ENCODE data around the gene WNT7A.

Gene WNT7A

GRCh38 chr3:13865581-13865980 is 14.3 kb downstream of the WNT7A start:
- H3K27me3 ChIP-seq (replicated peaks; ENCODE audit: control insufficient read depth, insufficient read depth, low read length): peaks cover 2% of the 10 kb centered on the region
- H3K36me3 ChIP-seq (ENCODE audit: control insufficient read depth, insufficient read depth, low read length): no peaks in the 10 kb centered on the region
- TF ChIP-seq CTCF (IDR thresholded peaks at IDR 0.05; ENCODE audit: insufficient read depth, low read length, poor library complexity, severe bottlenecking): no peak
- DNase-seq (ENCODE audit: extremely low read depth, insufficient read length): no peak
- H3K4me3 ChIP-seq (replicated peaks; ENCODE audit: low read depth, low read length): no peak overlapping the region

DNA sequence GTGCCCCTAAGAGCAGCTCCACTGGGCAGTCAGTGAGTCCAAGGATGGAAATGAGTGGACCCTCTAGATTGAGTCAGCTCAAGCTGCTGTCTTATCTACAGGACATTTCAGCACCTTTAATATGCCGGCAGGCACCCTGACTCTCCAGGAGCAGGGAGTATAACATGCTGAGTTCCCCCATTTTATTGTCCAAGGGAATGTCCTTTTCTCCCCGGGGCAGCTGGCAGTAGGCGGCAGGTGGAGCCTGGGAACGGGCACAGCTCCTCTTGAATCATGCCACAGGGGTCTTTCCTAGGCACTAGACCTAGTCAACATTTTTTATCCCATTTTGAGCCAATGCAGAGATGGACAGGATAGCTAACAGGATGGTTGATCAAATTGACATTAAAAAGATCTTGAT is 14.8 kb downstream of the WNT7A start:
- Histone ChIP-seq H3K36me3 (ENCODE audit: control insufficient read depth, insufficient read depth, low read length) (no peaks in the 10 kb centered on the region), H3K4me3 (replicated peaks; ENCODE audit: low read depth, low read length) (no peak overlapping the region), H3K27me3 (replicated peaks; ENCODE audit: control insufficient read depth, insufficient read depth, low read length) (peaks cover 2% of the 10 kb centered on the region)
- DNase-seq (ENCODE audit: extremely low read depth, insufficient read length): no peak
- TF ChIP-seq CTCF (IDR thresholded peaks at IDR 0.05; ENCODE audit: insufficient read depth, low read length, poor library complexity, severe bottlenecking): no peak

DNA sequence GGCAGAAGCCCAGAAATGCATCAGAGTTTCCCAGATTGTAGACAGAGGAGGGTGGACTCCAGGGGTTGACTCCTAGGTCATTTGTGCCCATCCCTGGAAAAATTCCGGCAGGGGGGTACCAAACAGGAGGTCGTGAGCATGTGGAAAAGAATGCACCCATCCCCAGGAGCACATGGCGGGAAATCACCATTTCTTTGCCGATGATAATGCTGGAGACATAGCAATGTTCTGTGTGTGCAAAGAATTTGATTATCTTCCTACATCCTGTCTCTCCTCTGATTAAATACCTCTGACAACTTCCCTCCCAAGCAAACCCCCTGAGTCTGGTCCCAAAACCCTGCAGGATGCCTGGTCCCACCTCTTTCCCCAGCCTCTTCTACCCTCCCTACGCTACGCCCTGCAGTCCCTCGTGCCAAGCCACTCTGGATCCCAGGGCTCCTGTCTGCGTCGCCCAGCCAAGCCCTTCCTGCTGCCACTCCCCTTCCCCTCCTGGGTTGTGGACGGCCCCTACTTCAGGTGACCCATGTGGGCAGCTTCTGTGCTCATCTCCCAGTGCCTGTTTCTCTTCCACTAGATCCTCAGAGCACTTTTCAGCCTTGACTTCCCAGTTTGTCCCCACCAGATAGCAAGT is 15.8 kb downstream of the WNT7A start:
- Histone ChIP-seq H3K36me3 (ENCODE audit: control insufficient read depth, insufficient read depth, low read length) (no peaks in the 10 kb centered on the region), H3K4me3 (replicated peaks; ENCODE audit: low read depth, low read length) (no peak overlapping the region), H3K27me3 (replicated peaks; ENCODE audit: control insufficient read depth, insufficient read depth, low read length) (peaks cover 2% of the 10 kb centered on the region)
- TF ChIP-seq CTCF (IDR thresholded peaks at IDR 0.05; ENCODE audit: insufficient read depth, low read length, poor library complexity, severe bottlenecking): no peak
- DNase-seq (ENCODE audit: extremely low read depth, insufficient read length): no peak

DNA sequence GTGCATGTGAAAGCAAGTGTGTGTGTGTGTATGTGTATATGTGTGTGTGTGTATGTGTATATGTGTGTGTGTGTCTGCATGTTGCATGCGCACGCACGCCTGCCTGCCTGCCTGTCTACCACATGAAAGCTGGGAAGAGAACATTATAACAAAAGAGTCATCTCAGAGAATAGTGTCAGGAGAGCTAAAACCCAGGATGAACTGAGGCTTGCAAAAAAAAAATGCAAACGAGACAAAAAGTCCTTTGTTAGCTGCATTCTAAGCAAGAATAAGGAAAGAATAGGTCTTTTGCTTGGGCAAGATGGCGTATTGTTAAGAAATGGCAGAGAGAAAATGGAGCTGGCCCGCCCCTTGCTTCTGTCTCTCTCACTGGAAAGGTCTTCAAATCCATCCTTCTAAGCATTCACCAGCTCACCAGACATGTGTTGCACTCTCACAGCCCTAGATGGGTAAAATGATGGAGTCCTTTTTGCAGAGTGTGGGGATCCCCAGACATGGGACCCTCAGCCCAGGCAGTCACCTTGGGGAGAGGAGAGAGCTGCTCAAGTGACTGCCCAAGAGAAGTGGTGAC is 16.4 kb downstream of the WNT7A start:
- H3K27me3 ChIP-seq (replicated peaks; ENCODE audit: control insufficient read depth, insufficient read depth, low read length): peaks cover 2% of the 10 kb centered on the region
- no peaks in the 10 kb centered on the region for H3K36me3 ChIP-seq (ENCODE audit: control insufficient read depth, insufficient read depth, low read length)
- H3K4me3 ChIP-seq (replicated peaks; ENCODE audit: low read depth, low read length): no peak overlapping the region
- no peak for TF ChIP-seq CTCF (IDR thresholded peaks at IDR 0.05; ENCODE audit: insufficient read depth, low read length, poor library complexity, severe bottlenecking)
- no peak for DNase-seq (ENCODE audit: extremely low read depth, insufficient read length)

DNA sequence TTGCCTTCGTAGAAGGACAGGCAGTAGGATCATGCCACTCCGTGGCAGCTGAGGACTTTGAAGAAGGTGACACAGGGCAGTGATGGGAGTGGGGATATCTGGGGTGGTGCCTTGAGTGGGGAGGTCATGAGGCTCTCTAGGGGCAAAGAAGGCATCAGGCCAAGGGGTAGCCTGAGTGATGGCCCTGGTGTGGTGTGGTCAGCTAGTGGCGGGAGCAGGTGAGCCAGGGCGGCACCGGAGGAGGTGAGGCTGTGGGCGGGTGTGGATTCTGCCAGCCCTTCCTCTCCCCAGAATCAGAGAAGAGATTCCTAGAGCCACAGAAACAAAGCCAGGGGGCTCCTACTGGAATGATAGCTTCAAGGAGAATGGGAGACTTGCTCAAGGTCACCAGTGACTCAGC is 18.4 kb downstream of the WNT7A start:
- DNase-seq (ENCODE audit: extremely low read depth, insufficient read length): no peak
- Histone ChIP-seq H3K36me3 (ENCODE audit: control insufficient read depth, insufficient read depth, low read length) (no peaks in the 10 kb centered on the region), H3K27me3 (replicated peaks; ENCODE audit: control insufficient read depth, insufficient read depth, low read length) (peaks cover 2% of the 10 kb centered on the region), H3K4me3 (replicated peaks; ENCODE audit: low read depth, low read length) (no peak overlapping the region)
- TF ChIP-seq CTCF (IDR thresholded peaks at IDR 0.05; ENCODE audit: insufficient read depth, low read length, poor library complexity, severe bottlenecking): no peak

All from GM06990 (cell line).